ENCODE results near the gene SUFU.

SUFU gene

DNA sequence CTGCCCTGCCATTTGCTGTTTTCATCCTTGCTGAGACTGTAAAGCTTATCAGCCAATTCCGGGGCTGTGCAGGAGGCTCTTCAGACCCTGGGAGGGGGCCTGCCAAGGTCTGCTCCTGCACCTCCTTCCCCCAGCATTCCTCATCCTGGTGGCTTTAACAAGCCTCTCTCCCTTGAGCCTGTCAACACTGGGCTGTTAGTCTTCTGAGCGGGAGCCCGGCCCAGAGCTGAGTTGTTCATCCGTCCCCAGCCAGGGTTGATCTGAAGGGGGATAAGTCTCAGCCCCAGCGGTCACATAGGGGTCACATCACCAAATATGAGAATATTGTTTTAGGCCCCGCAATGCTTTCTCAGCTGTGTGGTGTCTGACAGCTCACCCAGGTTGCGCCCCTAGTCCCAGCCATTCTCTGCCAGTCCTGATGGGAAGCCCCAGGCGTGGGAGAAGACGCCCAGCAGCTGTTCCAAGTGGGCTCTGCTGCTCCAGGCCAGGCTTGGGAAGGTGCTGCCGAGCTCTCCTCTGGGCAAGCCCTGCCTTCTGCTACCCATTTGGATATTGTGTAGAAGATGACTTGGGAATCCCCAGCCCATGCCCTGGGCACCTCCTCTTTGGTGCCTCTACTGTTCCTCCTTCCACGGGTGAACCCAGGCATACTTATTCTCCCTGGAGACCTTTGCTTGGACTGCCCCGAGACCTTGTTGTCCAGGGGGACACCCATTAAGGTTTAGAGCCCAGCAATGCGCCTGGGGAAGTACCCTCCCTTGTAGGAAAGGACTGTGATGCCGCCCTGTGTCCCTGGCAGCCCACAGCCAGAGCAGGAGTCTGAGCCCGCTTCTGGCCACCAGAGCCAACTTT, 117.0 kb downstream of the SUFU start:
- Mint-ChIP-seq H3K4me1 (peaks cover 71% of the 10 kb centered on the region), H3K27me3 (ENCODE audit: low read depth) (no peaks in the 10 kb centered on the region), H3K9me3 (no peaks in the 10 kb centered on the region), H3K36me3 (ENCODE audit: low read depth) (peaks cover 44% of the 10 kb centered on the region), H3K27ac (peak overlapping the region; percentile 96 to 99 (median 98)), H3K4me3 (peak overlapping the region; percentile 10 to 57 (median 50))
- TF ChIP-seq, protein P1, sequence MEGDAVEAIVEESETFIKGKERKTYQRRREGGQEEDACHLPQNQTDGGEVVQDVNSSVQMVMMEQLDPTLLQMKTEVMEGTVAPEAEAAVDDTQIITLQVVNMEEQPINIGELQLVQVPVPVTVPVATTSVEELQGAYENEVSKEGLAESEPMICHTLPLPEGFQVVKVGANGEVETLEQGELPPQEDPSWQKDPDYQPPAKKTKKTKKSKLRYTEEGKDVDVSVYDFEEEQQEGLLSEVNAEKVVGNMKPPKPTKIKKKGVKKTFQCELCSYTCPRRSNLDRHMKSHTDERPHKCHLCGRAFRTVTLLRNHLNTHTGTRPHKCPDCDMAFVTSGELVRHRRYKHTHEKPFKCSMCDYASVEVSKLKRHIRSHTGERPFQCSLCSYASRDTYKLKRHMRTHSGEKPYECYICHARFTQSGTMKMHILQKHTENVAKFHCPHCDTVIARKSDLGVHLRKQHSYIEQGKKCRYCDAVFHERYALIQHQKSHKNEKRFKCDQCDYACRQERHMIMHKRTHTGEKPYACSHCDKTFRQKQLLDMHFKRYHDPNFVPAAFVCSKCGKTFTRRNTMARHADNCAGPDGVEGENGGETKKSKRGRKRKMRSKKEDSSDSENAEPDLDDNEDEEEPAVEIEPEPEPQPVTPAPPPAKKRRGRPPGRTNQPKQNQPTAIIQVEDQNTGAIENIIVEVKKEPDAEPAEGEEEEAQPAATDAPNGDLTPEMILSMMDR (IDR thresholded peaks at IDR 0.05; ENCODE audit: unreplicated experiment in 3 of 3) = no peak

DNA sequence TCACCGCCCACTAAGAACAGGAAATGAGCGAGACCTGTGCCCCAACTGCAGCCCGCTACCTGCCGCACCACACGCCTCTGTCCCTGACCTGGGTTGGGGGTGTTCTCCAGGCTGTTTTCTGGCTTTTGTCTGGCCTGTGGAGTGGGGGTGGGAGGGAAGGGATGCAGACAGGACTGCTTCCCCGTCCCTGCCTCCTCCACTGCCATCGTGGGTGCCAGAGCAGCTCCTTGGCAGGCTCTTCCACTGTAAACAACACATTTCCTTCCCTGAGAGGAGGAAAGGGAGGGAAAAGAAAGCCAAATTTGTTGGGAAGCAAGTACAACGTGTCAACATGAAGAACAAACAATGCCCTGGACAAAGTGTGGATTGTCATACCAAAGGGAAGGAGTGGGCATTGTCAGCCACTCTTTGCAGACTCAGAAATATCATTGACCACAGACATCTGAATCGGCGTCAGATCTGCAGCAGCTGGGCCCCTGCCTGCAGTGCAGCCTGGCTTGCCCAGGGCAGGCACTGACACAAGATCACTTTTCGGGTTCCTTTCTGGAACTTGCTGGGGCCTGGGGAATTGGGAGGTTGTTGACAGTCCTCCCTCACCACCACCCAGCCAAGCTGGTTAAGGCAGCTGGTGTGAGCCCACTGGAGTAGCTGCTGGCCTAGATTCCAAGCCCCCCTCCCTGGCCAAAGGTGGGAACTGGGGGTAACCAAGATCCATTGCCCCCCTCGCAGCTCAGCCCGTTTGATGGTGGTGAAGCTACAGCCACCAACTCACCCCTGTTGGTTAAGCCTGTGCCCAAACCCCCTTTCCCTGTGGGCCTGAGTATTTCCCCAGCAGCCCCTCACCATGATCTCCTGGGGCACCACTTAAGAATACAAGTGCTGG, 117.9 kb downstream of the SUFU start:
- Mint-ChIP-seq H3K4me3 (peak overlapping the region in 1 of 3 experiments; percentile 10), H3K27ac (peak overlapping the region; percentile 96 to 99 (median 98)), H3K4me1 (peaks cover 72% of the 10 kb centered on the region), H3K27me3 (ENCODE audit: low read depth) (no peaks in the 10 kb centered on the region), H3K36me3 (ENCODE audit: low read depth) (peaks cover 38% of the 10 kb centered on the region), H3K9me3 (no peaks in the 10 kb centered on the region)
- TF ChIP-seq, protein P1 (IDR thresholded peaks at IDR 0.05; ENCODE audit: unreplicated experiment in 3 of 3) = no peak

DNA sequence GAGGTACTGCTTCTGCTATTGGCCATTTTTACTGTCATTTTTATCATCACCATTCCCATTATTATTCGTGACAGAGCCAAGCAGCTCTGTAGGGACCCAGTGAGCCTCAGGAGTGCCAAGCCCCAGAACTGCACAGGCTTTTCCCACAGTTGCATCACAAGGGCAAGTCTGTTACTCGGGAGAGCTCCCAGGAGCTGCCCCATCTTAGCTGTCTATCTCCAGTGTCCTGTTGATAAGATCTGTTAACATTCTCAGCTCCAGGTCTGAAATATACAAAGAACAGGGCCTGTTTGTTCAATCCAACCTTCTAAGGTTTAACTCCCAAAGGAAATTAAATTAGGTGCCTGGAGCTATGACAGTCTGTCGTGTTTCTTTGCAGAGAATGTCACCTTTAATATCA, 120.3 kb downstream of the SUFU start:
- peaks cover 79% of the 10 kb centered on the region for H3K4me1 Mint-ChIP-seq
- H3K27ac Mint-ChIP-seq = peak overlapping the region in 2 of 3 experiments; percentile 84 to 100
- H3K4me3 Mint-ChIP-seq = no peak overlapping the region
- TF ChIP-seq, protein P1 (IDR thresholded peaks at IDR 0.05; ENCODE audit: unreplicated experiment in 3 of 3) = no peak
- no peaks in the 10 kb centered on the region for H3K27me3 Mint-ChIP-seq (ENCODE audit: low read depth)
- no peaks in the 10 kb centered on the region for H3K9me3 Mint-ChIP-seq
- H3K36me3 Mint-ChIP-seq (ENCODE audit: low read depth) = peaks cover 19% of the 10 kb centered on the region

DNA sequence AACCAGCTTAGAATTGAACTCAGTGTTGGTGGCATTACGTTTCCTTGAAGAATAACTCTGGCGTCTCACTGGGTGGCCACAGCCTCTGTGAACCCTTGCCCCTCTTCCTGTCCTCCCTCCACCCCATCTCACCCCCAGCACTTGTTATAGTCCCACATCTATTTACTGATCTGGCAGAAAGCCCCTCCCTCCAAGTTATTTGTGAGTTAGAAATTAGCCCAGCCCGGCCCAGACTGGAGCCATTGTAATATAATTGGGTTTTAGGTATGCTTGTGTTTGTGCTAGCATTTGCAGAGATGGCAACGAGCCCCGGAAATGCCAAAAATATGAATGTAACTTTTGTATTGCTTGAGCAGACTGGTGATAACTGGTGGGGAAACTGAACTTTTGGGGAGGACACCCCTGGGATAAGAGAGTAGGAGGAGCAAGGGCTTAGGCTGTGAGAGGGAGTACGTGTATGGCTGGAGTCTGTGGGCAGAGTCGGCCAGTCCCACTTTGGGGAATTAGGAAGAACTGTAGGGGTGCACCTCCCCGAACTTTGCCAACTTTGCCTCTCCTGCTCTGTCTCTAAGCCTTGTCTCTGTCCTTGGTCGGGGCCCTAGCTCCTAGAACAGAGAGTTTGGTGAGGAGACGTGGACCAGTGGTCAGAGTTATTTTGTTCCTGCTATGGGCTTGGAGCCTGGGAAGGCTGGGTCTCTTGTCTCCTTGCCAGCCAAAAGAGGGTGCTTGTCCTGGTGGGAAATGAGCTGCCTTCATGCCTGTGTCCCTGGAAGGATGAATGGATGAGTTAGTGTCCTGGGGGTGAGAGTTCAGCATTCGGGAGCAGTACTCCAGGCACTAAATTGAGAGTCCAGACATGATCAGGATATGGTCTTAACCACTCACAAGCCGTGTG, 121.2 kb downstream of the SUFU start:
- H3K27ac Mint-ChIP-seq = peak overlapping the region; percentile 84 to 100 (median 97)
- H3K36me3 Mint-ChIP-seq (ENCODE audit: low read depth) = peaks cover 19% of the 10 kb centered on the region
- H3K27me3 Mint-ChIP-seq (ENCODE audit: low read depth) = no peaks in the 10 kb centered on the region
- no peak overlapping the region for H3K4me3 Mint-ChIP-seq
- H3K9me3 Mint-ChIP-seq = no peaks in the 10 kb centered on the region
- TF ChIP-seq, protein P1 (IDR thresholded peaks at IDR 0.05; ENCODE audit: unreplicated experiment in 3 of 3) = no peak
- peaks cover 81% of the 10 kb centered on the region for H3K4me1 Mint-ChIP-seq

DNA sequence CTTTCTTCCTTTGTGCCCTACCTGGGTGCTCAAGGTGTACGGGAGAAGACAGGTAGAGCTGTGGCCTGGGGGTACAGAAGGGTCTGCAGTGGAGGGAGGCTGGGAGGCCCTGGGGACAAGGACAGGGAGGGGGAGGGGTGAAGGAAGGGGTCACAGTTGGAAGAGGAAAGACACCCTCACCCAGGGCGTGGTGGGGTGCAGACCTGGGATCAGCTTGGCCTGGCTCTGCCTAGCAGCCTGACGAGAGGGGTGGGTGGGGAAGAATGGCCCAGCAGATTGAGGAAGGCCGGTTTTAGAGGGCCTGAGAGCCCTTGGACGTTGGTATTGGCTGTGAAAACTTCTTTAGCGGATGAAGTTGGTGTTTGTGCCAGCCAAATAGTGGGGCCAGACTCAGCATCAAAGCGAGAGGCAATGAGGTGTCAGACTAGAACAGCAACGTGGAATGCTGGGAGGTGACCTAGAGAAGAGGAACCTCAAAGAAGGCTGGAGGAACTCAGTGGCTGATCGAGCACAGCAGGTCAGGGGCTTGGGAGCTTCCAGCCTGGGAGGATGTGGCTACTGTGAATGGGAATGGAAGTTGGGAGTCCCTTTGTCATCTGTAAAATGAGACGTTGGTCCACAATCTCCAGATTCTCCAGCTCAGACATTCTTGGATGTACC, 122.4 kb downstream of the SUFU start:
- TF ChIP-seq, protein P1 (IDR thresholded peaks at IDR 0.05; ENCODE audit: unreplicated experiment in 3 of 3) = no peak
- Mint-ChIP-seq H3K9me3 (no peaks in the 10 kb centered on the region), H3K27me3 (ENCODE audit: low read depth) (no peaks in the 10 kb centered on the region), H3K4me1 (peaks cover 81% of the 10 kb centered on the region), H3K36me3 (ENCODE audit: low read depth) (peaks cover 26% of the 10 kb centered on the region), H3K4me3 (no peak overlapping the region), H3K27ac (peak overlapping the region; percentile 97 to 100 (median 100))

All from nephron (organoid).